Keratinocyte (primary cell): ENCODE results near the gene DLG2. TPM values are rescaled to one million over a fixed set of nuclear protein-coding genes. Genes with fewer than 3 reads are reported as not detected.

Source experiments
- DNase-seq: peaks from one replicate; pipeline ENCODE4 v3.0.0-alpha.2; 2011; ENCODE audit warnings: low read depth, missing footprints, low spot score
- FAIRE-seq: peaks from 2 replicates; lab custom pipeline; 2011; peaks lifted over from hg19 to GRCh38; lab: Jason Lieb, UNC
- H2AFZ ChIP-seq: 2 replicates; pipeline ENCODE4 v1.6.0; 2012; ENCODE audit warnings: low read length, control low read depth, inconsistent platforms; ENCODE audit not compliant: control insufficient read depth
- H3K27ac ChIP-seq: 2 replicates; pipeline ENCODE4 v1.5.1; 2011; ENCODE audit warnings: low read length; ENCODE audit not compliant: control insufficient read depth, insufficient read depth
- H3K27me3 ChIP-seq: 3 replicates; pipeline ENCODE4 v1.6.0; 2011; ENCODE audit warnings: low read length; ENCODE audit not compliant: control insufficient read depth, insufficient read depth; ENCODE audit errors: extremely low read depth
- H3K36me3 ChIP-seq, 2 experiments: 2 replicates in 1 of 2; 3 replicates in 1 of 2; pipeline ENCODE4 v1.5.1; 2011; ENCODE audit warnings: low read length in 2 of 2, mild to moderate bottlenecking in 1 of 2; ENCODE audit not compliant: control insufficient read depth in 2 of 2, insufficient read depth in 2 of 2; ENCODE audit errors: extremely low read depth in 1 of 2
- H3K4me1 ChIP-seq: 3 replicates; pipeline ENCODE4 v1.5.1; 2011; ENCODE audit warnings: low read length; ENCODE audit not compliant: control insufficient read depth, insufficient read depth; ENCODE audit errors: extremely low read depth
- H3K4me2 ChIP-seq: 3 replicates; pipeline ENCODE4 v1.6.0; 2011; ENCODE audit warnings: low read depth, low read length; ENCODE audit not compliant: control insufficient read depth, insufficient read depth; ENCODE audit errors: extremely low read depth
- H3K4me3 ChIP-seq, 3 experiments: fragments of 200-600 bp in 1 of 3; sonication (generic) in 1 of 3; 2 replicates in 2 of 3; 3 replicates in 1 of 3; pipeline ENCODE4 v1.5.1; 2011 to 2016; ENCODE audit warnings: low read length in 3 of 3, mild to moderate bottlenecking in 3 of 3, control low read depth in 2 of 3, inconsistent platforms in 1 of 3, low read depth in 1 of 3, mixed read lengths in 1 of 3, mixed run types in 1 of 3, moderate library complexity in 1 of 3; ENCODE audit not compliant: control insufficient read depth in 2 of 3, insufficient read depth in 2 of 3; ENCODE audit errors: extremely low read depth in 1 of 3
- H3K79me2 ChIP-seq: 2 replicates; pipeline ENCODE4 v1.6.0; 2012; ENCODE audit warnings: low read length; ENCODE audit not compliant: control insufficient read depth, insufficient read depth
- H3K9ac ChIP-seq: 3 replicates; pipeline ENCODE4 v1.6.0; 2011; ENCODE audit warnings: low read length; ENCODE audit not compliant: control insufficient read depth, insufficient read depth; ENCODE audit errors: extremely low read depth
- H3K9me1 ChIP-seq: 3 replicates; pipeline ENCODE4 v1.6.0; 2011; ENCODE audit warnings: low read length; ENCODE audit not compliant: control insufficient read depth, insufficient read depth; ENCODE audit errors: extremely low read depth
- H3K9me3 ChIP-seq: 2 replicates; pipeline ENCODE4 v1.5.1; 2012; ENCODE audit warnings: low read depth, low read length; ENCODE audit not compliant: control insufficient read depth
- H4K20me1 ChIP-seq: 3 replicates; pipeline ENCODE4 v1.6.0; 2011; ENCODE audit warnings: low read length; ENCODE audit not compliant: control insufficient read depth, insufficient read depth; ENCODE audit errors: extremely low read depth
- EZH2 ChIP-seq: IDR thresholded peaks from one replicate; pipeline ENCODE4 v1.6.1; 2012; ENCODE audit warnings: inconsistent platforms, mild to moderate bottlenecking, low read length, moderate library complexity
- dilution Hi-C: fragments of 300-500 bp; cut with MboI; formaldehyde crosslinking; loops from one replicate; pipeline ENCODE4 v1.7.0; 2020; ENCODE audit warnings: low sequenced_read_pairs; ENCODE audit not compliant: extremely low pct_ligation_motif_present
- polyA plus RNA-seq, 5 experiments: library from polyadenylated mRNA; depleted of rRNA in 3 of 5; stranded (reverse) in 3 of 5; stranded (forward) in 1 of 5; unstranded in 1 of 5; fragments of >200 nt; gene quantifications; 1 replicate in 1 of 5; 2 replicates in 3 of 5; 3 replicates in 1 of 5; pipeline versions ENCODE4 v1.2.1 to v1.2.3, GENCODE V29; 2011 to 2012; ENCODE audit warnings: missing spikeins in 2 of 5, low read depth in 1 of 5, low replicate concordance in 1 of 5
- TF ChIP-seq, protein P1 (sequence below), 3 experiments: IDR thresholded peaks in 1 of 3; conservative IDR thresholded peaks in 1 of 3; optimal IDR thresholded peaks in 1 of 3; 2 replicates in 2 of 3; 3 replicates in 1 of 3; pipeline versions ENCODE3 to v1.5.1; 2011; ENCODE audit warnings: low read length in 3 of 3, mild to moderate bottlenecking in 3 of 3, moderate library complexity in 2 of 3, control low read depth in 1 of 3, inconsistent platforms in 1 of 3; ENCODE audit not compliant: insufficient read depth in 2 of 3; ENCODE audit errors: extremely low read depth in 1 of 3

DLG2 gene
- polyA plus RNA-seq, 1 donor (not counting 4 experiments of a cell fraction or from before 2014, with no cell fraction given), result 0.55 TPM

GRCh38 chr11:84541731-84542340 lies 1085.3 kb downstream of the DLG2 start:
- H3K9me3 ChIP-seq, result no peaks in the 10 kb centered on the region
- no peaks in the 10 kb centered on the region for H3K9me1 ChIP-seq
- no peak overlapping the region for H3K4me2 ChIP-seq
- H3K4me1 ChIP-seq, result no peaks in the 10 kb centered on the region
- H2AFZ ChIP-seq, result no peak overlapping the region
- no peak overlapping the region for H3K4me3 ChIP-seq
- H3K27me3 ChIP-seq, result no peaks in the 10 kb centered on the region
- FAIRE-seq (no peak), DNase-seq (no peak)
- dilution Hi-C loops, result loop anchor here (25.0 kb wide), 1 partner anchor 155 kb away; no protein-coding TSS in a partner anchor
- H3K36me3 ChIP-seq, result no peaks in the 10 kb centered on the region
- TF ChIP-seq, protein P1, sequence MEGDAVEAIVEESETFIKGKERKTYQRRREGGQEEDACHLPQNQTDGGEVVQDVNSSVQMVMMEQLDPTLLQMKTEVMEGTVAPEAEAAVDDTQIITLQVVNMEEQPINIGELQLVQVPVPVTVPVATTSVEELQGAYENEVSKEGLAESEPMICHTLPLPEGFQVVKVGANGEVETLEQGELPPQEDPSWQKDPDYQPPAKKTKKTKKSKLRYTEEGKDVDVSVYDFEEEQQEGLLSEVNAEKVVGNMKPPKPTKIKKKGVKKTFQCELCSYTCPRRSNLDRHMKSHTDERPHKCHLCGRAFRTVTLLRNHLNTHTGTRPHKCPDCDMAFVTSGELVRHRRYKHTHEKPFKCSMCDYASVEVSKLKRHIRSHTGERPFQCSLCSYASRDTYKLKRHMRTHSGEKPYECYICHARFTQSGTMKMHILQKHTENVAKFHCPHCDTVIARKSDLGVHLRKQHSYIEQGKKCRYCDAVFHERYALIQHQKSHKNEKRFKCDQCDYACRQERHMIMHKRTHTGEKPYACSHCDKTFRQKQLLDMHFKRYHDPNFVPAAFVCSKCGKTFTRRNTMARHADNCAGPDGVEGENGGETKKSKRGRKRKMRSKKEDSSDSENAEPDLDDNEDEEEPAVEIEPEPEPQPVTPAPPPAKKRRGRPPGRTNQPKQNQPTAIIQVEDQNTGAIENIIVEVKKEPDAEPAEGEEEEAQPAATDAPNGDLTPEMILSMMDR (optimal IDR thresholded peaks at IDR 0.05 in 1 of 3, IDR thresholded peaks at IDR 0.05 in 1 of 3, conservative IDR thresholded peaks at IDR 0.05 in 1 of 3; ENCODE audit: extremely low read depth in 1 of 3, insufficient read depth in 2 of 3, low read length in 3 of 3), result no peak
- TF ChIP-seq EZH2, result no peak
- H3K27ac ChIP-seq, result no peak overlapping the region
- no peak overlapping the region for H3K9ac ChIP-seq
- no peaks in the 10 kb centered on the region for H3K79me2 ChIP-seq
- H4K20me1 ChIP-seq, result no peaks in the 10 kb centered on the region

DNA sequence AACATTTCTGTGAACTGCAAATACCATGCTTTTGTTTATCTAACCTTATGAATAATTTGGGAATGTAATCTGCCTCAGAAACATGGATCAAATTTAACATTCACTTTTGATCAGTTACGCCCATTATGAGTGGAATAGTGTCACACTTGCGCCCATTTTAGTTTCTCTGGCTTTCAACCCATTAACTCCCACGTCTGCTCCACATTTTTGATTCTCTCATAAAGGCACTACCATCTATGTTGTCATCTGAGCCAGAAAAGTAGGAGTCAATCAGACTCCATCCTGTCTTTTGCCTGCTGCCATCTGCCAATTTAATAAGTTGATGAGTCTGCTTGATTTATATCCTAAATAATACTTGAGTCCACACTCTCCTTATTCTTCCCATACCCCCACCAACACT lies 1090.7 kb downstream of the DLG2 start:
- no peak overlapping the region for H3K9ac ChIP-seq
- TF ChIP-seq, protein P1 (optimal IDR thresholded peaks at IDR 0.05 in 1 of 3, IDR thresholded peaks at IDR 0.05 in 1 of 3, conservative IDR thresholded peaks at IDR 0.05 in 1 of 3; ENCODE audit: extremely low read depth in 1 of 3, insufficient read depth in 2 of 3, low read length in 3 of 3), result no peak
- no peak for TF ChIP-seq EZH2
- no peak overlapping the region for H3K27ac ChIP-seq
- dilution Hi-C loops, result loop anchor here (25.0 kb wide), 1 partner anchor 149 kb away; no protein-coding TSS in a partner anchor
- DNase-seq (no peak), FAIRE-seq (no peak)
- no peaks in the 10 kb centered on the region for H3K36me3 ChIP-seq
- H3K4me2 ChIP-seq, result no peak overlapping the region
- H2AFZ ChIP-seq, result no peak overlapping the region
- H3K79me2 ChIP-seq, result no peaks in the 10 kb centered on the region
- H3K4me3 ChIP-seq, result no peak overlapping the region
- H3K9me3 ChIP-seq, result no peaks in the 10 kb centered on the region
- H3K4me1 ChIP-seq, result no peaks in the 10 kb centered on the region
- H3K9me1 ChIP-seq, result no peaks in the 10 kb centered on the region
- H4K20me1 ChIP-seq, result no peaks in the 10 kb centered on the region
- H3K27me3 ChIP-seq, result no peaks in the 10 kb centered on the region
